Measurements from ENCODE around the gene SDC3.

- TF ChIP-seq POLR2A (IDR thresholded peaks at IDR 0.05; ENCODE audit: low read length) (no peak), GATA1 (IDR thresholded peaks at IDR 0.05; ENCODE audit: low read depth, low read length) (no peak)
Measured at GRCh38 chr1:30844631-30845030, 63.9 kb downstream of the SDC3 start.

Data from erythroblast (primary cell).